NCI-H187 treated with DMSO at 0.1 percent for 48 hours (cell line): ENCODE measurements around the gene LRRC3.

ENCODE experiments used
- DNase-seq: peaks from one replicate; lab custom pipeline; 2025; lab: John Stamatoyannopoulos, UW

Gene LRRC3

DNA sequence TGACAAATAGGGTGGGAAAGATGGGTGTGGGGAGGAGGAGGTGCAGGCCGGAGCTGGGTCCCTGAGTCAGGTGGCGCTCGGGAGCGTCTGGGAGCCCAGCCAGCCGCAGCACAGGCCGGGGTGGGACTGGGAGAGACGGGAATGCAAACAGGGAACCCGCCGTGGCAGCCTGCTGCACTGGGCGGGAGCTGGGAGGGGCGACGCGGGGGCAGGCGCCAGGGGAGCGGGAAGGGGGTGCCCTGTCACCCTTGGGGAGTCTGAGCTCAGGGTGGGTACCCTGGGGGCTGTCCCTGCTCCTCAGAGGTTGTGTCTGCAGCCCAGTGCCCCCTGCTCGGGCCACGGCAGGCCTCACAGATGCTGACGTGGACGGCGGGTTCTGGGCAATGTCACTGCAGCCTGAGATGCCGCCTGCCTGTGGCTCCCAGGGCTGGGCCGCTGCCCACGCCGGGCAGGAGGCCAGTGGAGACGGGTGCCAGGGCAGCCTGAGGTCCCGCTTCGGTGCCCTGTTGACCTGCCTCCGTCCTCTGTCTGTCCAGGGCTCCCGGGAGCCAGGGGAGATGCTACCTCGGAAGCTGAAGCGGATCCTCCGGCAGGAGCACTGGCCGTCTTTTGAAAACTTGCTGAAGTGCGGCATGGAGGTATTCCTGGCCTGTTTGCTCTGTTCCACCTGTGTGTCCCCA, 16.6 kb upstream of the LRRC3 start:
- DNase-seq = no peak

GRCh38 chr21:44439211-44439600, 16.1 kb upstream of the LRRC3 start:
- DNase-seq = no peak

GRCh38 chr21:44440241-44441040, 14.9 kb upstream of the LRRC3 start:
- DNase-seq = no peak

GRCh38 chr21:44441041-44441400, 14.3 kb upstream of the LRRC3 start:
- DNase-seq = no peak

DNA sequence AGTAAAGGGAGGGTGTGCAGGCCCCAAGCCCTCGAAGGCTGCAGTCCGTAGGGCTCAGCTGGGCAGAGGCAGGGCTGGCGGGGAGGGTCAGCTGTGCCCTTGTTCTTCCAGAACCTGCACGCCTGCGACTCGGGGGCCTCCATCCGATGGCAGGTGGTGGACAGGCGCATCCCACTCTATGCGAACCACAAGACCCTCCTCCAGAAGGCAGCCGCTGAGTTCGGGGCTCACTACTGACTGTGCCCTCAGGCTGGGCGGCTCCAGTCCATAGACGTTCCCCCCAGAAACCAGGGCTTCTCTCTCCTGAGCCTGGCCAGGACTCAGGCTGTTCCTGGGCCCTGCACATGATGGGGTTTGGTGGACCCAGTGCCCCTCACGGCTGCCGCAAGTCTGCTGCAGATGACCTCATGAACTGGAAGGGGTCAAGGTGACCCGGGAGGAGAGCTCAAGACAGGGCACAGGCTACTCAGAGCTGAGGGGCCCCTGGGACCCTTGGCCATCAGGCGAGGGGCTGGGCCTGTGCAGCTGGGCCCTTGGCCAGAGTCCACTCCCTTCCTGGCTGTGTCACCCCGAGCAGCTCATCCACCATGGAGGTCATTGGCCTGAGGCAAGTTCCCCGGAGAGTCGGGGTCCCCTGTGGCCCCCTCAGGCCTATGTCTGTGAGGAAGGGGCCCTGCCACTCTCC, 13.6 kb upstream of the LRRC3 start:
- no peak for DNase-seq

DNA sequence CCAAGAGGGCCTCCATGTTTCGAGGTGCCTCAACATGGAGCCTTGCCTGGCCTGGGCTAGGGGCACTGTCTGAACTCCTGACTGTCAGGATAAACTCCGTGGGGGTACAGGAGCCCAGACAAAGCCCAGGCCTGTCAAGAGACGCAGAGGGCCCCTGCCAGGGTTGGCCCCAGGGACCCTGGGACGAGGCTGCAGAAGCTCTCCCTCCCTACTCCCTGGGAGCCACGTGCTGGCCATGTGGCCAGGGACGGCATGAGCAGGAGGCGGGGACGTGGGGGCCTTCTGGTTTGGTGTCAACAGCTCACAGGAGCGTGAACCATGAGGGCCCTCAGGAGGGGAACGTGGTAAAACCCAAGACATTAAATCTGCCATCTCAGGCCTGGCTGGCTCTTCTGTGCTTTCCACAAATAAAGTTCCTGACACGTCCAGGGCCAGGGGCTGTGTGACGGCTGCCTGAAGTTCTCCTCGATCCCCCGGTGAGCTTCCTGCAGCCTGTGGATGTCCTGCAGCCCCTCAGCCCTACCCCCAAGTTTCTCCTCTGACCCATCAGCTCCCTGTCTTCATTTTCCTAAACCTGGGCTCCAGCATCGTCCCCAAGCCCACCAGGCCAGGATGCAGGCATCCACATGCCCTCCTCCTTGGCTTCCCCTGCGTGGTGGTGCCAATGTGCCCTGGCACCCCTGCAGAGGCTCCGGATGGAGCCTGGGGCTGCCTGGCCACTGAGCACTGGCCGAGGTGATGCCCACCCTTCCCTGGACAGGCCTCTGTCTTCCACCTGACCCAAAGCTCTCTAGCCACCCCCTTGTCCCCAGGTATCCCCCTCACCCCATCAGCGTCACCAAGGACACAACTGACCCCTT, 12.8 kb upstream of the LRRC3 start:
- DNase-seq = no peak

- DNase-seq = no peak
Measured at GRCh38 chr21:44443291-44443890, 11.9 kb upstream of the LRRC3 start.

GRCh38 chr21:44443891-44444285, 11.4 kb upstream of the LRRC3 start:
- no peak for DNase-seq

- no peak for DNase-seq
Measured at GRCh38 chr21:44444286-44444931, 10.9 kb upstream of the LRRC3 start.

GRCh38 chr21:44445145-44445812, 10.0 kb upstream of the LRRC3 start:
- no peak for DNase-seq

- DNase-seq = no peak
Measured at GRCh38 chr21:44448651-44449131, 6.6 kb upstream of the LRRC3 start.

DNA sequence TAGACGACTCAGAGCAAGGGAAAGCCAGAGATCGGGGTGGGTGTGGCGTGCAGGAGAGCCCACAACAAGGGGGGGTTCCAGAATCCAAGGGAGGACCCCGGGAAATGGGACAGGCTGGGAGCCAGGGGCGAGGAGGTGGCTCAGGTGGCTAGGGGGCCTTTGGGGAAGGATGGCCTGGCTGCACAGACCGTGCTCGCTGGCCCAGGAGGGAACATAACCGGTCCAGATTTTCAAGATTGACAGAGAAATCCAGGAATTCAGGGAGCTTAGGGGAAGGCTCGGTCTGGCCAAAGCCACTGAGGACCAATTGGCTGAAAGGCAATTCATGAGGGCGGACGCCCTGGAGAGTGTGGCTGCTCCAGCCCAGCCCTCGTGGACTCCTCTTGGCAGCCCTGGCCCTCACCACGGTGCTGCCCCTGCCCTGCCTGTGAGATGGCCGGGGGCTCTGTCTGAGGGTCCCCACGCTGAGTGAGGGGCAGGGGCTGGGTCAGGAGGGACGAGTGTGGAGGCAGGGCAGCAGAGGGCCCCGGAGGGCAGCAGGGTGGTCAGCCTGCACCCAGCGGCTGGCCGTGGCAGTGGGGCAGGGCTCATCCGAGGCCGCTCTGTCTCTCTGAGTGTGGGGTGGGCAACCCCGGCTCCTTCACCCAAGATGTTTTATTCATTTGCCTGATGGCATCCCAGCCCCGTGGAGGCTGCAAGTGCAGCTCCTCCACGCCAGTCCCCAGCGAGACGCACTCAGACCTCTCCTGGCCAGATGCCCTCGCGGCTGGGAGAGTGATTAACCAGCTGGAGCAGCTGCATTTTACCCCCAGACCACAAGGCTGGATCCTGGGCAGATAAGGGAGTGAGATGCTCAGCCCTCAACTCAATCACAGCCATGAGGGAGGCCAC, 5.6 kb upstream of the LRRC3 start:
- no peak for DNase-seq

DNA sequence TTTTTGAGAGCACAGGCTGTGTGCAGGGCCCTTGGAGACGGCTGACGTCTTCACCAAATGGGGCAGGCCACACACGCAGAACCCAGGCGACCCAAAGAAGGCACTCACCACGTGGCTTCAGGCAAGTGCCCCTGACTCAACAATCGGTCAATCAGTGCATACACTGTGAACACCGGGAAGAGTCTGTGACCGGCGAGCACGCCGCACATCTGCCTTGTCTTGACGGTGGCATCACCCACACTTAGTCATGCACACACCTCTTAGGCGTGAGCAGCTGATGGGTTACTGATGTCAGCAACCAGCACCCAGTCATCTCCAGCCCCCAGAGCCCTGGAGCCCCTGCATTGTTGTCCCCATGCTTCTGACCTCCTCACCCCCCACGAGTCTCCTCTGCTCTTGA, 4.9 kb upstream of the LRRC3 start:
- no peak for DNase-seq

GRCh38 chr21:44450999-44451398, 4.3 kb upstream of the LRRC3 start:
- DNase-seq = no peak

DNA sequence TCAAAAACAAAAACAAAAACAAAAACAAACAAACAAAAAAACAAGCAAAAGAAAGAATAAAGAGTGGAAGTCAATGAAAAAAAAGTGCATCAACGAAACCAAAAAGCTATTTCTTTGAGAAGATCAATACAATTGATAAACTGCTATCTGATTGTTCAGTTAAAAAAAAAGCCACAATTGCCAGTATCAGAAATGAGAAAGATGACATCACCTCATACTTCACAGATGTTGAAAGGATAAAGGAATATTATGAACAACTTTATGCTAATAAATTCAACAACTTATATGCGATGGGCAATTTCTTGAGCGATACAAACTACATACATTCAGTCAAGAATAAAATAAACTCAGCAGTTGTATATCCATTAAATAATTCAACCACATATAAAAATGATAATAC, 2.2 kb upstream of the LRRC3 start:
- no peak for DNase-seq

DNA sequence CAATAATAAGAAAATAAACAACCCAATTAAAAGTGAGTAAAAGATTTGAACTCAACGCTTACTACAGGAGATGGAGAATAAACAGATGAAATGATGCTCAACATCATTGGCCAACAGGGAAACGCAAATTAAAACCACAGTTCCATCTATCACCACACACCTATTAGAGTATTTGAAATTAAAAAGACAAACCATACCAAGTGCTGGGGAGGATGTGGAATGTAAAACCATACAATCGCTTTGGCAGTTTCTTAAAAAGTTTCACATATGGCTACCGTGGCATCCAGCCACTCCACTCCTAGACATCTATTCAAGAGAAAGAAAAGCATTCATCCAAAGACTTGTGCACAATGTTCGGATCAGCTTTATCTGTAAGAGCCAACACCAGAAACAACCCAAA, 1.3 kb upstream of the LRRC3 start:
- no peak for DNase-seq

DNA sequence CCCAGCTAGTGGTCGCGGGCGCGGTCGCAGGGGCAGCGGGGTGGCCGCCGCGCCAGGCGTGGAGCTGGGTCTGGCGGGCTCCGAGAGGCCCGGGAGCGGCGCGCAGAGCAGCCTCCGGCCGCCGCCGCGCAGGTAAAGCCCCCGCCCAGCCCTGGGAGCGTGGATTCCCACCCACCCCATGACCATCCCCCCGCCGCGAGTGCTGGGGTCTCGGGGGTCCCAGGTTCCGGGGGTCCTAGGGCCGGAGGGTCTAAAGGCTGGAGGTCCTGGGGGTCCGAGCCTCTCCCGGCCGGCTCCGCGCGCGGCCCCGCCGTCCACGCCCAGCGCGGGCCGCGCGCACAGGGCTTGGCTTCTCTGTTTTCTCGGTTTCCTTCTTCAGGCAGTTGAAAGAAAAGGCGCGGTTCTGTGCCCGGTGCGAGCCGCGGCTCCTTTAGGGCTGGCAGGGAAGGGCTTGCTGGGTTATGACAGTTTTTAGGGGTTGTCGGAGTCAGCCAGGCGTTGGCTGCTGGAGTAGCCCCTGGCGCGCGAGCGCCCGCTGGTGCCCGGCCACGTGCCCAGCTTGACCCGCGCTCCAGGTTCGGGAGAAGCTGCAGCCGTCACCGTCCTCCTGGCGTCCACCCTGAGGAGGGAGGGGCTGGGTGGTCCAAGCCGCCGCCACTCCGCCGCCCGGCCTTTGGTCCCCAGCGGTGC, 359 bp downstream of the LRRC3 start:
- no peak for DNase-seq

DNA sequence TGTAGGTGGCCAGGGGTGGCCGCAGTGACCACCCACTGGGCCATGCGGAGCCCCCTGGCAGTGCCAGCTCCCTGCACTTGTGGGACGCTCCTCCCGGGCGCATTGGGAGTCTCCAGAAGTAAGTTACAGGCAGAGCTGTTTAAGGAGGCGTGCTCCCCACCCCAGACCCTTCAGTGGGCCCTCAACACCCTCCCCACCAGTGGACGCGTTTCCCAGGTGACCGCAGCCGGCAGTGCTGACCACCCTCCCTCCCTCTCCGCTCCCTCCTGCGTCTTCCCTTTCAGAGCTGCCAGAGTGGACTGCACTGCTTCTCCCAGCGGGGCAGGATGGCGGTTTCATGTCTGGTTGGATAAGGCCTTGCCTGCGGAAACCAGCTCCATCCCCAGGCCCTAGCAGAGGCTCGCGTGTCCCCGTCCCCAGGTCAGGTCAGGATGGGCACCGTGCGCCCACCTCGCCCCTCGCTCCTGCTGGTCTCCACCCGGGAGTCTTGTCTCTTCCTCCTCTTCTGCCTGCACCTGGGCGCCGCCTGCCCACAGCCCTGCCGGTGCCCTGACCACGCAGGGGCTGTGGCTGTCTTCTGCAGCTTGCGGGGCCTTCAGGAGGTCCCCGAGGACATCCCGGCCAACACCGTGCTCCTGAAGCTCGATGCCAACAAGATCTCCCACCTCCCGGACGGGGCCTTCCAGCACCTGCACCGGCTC, 1.1 kb downstream of the LRRC3 start:
- DNase-seq = no peak
